SW 1271 (cell line): Measurements from ENCODE around the gene SUFU.
A peak's percentile ranks its signal among the peaks of the same experiment; 100 is the strongest.

Experiments used
- DNase-seq, 2 experiments: peaks; one replicate each; lab custom pipeline; 2025; lab: John Stamatoyannopoulos, UW

Gene SUFU

DNA sequence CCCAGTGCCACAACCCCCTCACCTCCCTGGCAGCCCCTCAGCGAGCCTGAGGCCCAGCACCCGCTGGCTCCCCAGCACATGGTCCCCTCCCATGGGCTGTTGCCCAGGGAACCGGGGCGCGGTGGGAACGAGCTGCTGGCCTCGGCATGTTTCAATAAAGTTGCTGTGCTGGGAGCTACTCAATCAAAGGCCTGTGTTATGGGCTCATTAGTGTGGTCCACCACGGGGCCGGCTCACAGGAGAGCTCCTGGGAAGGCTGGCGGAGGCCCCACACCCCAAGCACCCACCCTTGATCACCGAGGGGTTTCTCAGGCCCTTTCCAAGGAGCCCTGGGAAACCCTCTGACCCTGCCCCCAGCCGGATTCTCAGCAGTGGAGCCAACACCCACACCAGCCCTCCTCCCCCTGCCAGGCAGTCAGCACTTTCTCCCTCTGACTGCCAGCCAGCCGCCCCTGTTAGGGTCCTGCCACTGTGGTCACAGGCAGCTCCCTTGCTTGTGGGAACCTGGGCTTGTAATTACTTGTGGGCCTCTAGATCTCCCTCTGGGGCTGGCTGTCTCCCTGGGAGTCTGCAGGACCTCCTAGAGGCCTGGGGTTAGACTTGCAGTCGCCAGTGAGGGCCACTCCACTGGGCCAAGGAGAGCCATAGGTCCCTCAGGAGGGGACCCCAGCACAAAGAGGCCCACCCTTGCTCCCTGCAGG lies 115.7 kb downstream of the SUFU start:
- DNase-seq, result no peak

DNA sequence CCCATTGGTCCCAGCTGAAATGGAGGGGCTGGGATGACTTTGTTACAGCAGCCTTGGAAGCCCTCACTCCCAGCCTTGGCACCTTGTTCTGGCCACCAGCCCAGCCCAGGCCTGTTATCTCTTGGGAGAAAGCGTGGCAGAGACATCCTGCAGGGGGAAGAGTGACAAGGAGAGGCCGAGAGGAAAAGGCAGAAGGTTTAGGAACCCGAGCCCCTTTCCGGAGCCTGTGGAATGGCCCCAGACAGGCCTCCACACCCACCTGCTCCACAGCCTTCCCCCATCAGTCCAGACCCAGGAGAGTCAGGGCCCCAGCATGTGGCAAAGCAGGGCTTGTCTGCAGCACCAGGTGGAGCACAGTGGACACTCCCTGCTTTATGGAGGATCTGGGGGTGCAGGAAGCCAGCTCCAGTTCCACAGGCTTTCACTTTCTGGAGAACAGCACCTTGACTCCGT lies 116.4 kb downstream of the SUFU start:
- no peak for DNase-seq

DNA sequence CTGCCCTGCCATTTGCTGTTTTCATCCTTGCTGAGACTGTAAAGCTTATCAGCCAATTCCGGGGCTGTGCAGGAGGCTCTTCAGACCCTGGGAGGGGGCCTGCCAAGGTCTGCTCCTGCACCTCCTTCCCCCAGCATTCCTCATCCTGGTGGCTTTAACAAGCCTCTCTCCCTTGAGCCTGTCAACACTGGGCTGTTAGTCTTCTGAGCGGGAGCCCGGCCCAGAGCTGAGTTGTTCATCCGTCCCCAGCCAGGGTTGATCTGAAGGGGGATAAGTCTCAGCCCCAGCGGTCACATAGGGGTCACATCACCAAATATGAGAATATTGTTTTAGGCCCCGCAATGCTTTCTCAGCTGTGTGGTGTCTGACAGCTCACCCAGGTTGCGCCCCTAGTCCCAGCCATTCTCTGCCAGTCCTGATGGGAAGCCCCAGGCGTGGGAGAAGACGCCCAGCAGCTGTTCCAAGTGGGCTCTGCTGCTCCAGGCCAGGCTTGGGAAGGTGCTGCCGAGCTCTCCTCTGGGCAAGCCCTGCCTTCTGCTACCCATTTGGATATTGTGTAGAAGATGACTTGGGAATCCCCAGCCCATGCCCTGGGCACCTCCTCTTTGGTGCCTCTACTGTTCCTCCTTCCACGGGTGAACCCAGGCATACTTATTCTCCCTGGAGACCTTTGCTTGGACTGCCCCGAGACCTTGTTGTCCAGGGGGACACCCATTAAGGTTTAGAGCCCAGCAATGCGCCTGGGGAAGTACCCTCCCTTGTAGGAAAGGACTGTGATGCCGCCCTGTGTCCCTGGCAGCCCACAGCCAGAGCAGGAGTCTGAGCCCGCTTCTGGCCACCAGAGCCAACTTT lies 117.0 kb downstream of the SUFU start:
- DNase-seq, result no peak

DNA sequence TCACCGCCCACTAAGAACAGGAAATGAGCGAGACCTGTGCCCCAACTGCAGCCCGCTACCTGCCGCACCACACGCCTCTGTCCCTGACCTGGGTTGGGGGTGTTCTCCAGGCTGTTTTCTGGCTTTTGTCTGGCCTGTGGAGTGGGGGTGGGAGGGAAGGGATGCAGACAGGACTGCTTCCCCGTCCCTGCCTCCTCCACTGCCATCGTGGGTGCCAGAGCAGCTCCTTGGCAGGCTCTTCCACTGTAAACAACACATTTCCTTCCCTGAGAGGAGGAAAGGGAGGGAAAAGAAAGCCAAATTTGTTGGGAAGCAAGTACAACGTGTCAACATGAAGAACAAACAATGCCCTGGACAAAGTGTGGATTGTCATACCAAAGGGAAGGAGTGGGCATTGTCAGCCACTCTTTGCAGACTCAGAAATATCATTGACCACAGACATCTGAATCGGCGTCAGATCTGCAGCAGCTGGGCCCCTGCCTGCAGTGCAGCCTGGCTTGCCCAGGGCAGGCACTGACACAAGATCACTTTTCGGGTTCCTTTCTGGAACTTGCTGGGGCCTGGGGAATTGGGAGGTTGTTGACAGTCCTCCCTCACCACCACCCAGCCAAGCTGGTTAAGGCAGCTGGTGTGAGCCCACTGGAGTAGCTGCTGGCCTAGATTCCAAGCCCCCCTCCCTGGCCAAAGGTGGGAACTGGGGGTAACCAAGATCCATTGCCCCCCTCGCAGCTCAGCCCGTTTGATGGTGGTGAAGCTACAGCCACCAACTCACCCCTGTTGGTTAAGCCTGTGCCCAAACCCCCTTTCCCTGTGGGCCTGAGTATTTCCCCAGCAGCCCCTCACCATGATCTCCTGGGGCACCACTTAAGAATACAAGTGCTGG lies 117.9 kb downstream of the SUFU start:
- DNase-seq, result no peak

DNA sequence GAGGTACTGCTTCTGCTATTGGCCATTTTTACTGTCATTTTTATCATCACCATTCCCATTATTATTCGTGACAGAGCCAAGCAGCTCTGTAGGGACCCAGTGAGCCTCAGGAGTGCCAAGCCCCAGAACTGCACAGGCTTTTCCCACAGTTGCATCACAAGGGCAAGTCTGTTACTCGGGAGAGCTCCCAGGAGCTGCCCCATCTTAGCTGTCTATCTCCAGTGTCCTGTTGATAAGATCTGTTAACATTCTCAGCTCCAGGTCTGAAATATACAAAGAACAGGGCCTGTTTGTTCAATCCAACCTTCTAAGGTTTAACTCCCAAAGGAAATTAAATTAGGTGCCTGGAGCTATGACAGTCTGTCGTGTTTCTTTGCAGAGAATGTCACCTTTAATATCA lies 120.3 kb downstream of the SUFU start:
- DNase-seq, result no peak

DNA sequence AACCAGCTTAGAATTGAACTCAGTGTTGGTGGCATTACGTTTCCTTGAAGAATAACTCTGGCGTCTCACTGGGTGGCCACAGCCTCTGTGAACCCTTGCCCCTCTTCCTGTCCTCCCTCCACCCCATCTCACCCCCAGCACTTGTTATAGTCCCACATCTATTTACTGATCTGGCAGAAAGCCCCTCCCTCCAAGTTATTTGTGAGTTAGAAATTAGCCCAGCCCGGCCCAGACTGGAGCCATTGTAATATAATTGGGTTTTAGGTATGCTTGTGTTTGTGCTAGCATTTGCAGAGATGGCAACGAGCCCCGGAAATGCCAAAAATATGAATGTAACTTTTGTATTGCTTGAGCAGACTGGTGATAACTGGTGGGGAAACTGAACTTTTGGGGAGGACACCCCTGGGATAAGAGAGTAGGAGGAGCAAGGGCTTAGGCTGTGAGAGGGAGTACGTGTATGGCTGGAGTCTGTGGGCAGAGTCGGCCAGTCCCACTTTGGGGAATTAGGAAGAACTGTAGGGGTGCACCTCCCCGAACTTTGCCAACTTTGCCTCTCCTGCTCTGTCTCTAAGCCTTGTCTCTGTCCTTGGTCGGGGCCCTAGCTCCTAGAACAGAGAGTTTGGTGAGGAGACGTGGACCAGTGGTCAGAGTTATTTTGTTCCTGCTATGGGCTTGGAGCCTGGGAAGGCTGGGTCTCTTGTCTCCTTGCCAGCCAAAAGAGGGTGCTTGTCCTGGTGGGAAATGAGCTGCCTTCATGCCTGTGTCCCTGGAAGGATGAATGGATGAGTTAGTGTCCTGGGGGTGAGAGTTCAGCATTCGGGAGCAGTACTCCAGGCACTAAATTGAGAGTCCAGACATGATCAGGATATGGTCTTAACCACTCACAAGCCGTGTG lies 121.2 kb downstream of the SUFU start:
- no peak for DNase-seq

DNA sequence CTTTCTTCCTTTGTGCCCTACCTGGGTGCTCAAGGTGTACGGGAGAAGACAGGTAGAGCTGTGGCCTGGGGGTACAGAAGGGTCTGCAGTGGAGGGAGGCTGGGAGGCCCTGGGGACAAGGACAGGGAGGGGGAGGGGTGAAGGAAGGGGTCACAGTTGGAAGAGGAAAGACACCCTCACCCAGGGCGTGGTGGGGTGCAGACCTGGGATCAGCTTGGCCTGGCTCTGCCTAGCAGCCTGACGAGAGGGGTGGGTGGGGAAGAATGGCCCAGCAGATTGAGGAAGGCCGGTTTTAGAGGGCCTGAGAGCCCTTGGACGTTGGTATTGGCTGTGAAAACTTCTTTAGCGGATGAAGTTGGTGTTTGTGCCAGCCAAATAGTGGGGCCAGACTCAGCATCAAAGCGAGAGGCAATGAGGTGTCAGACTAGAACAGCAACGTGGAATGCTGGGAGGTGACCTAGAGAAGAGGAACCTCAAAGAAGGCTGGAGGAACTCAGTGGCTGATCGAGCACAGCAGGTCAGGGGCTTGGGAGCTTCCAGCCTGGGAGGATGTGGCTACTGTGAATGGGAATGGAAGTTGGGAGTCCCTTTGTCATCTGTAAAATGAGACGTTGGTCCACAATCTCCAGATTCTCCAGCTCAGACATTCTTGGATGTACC lies 122.4 kb downstream of the SUFU start:
- no peak for DNase-seq

DNA sequence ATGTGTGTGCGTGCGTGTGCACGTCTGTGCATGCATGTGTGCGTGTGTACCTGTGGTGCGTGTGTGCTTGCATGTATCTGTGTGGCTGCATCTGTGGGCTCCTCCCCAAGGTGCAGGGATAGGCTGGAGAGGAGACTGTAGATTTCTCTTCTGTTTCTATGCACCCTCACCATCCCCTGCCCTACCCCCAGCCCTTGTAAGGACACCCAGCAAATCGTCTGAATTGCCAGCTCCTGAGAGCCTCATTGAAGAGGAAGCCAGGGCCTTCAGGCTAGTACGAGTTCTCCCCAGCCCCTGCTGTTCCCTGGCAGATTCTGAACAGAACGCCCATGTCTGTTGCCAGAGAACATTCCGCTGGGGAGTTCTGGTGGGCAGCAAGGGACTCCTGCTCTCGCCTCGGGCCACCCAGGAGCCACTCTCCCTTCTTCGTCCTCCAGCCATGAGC lies 123.5 kb downstream of the SUFU start:
- DNase-seq, result no peak

DNA sequence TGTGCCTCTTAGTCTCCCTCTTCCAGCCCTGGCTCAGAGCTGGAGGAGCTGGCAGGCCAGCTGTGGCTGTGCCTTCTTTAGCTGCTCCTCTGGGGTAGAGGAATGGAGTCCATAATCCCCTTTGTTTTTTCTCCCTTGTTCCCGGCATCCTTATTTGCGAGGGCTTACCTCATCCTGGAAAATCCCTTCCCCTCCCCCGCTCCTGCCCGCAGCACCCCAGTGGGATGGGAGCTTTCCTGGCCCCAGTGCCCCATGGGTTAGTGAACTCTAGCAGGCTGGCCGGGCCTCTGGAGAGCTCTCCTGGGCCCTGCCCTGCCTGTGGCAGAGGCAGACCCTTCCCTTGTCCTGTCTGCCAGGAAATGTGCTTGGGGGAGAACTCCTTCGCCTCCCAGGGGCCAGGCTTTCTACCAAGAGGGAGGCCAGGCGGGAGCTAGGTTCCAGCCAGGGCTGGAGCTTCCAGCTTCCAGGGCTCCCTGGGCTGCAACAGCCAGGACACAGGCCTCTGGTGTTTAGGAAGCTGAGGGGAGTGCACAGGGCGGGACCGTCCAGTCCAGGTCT lies 124.0 kb downstream of the SUFU start:
- no peak for DNase-seq

DNA sequence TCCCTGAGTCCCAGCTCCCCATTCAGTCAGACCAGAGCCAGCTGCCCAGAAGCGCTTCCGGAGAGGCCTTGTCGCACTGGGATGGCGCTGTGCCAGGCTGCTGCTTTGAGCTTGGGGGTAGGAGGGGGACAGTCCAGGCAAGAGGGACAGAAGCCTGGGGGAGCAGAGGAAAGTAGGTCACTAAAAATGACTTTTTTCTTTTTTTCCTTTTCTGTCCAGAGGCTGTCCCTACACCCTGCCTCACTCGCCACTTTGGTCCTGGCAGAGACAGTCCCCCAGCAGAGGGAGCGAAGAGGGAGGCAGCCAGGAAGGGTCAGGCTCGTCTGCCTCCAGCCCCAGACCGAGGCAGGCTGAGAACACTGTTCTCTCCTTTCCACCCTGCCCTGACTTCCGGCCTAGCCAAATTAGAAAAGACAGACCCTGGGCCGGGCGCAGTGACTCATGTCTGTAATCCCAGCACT lies 124.7 kb downstream of the SUFU start:
- DNase-seq, result no peak

DNA sequence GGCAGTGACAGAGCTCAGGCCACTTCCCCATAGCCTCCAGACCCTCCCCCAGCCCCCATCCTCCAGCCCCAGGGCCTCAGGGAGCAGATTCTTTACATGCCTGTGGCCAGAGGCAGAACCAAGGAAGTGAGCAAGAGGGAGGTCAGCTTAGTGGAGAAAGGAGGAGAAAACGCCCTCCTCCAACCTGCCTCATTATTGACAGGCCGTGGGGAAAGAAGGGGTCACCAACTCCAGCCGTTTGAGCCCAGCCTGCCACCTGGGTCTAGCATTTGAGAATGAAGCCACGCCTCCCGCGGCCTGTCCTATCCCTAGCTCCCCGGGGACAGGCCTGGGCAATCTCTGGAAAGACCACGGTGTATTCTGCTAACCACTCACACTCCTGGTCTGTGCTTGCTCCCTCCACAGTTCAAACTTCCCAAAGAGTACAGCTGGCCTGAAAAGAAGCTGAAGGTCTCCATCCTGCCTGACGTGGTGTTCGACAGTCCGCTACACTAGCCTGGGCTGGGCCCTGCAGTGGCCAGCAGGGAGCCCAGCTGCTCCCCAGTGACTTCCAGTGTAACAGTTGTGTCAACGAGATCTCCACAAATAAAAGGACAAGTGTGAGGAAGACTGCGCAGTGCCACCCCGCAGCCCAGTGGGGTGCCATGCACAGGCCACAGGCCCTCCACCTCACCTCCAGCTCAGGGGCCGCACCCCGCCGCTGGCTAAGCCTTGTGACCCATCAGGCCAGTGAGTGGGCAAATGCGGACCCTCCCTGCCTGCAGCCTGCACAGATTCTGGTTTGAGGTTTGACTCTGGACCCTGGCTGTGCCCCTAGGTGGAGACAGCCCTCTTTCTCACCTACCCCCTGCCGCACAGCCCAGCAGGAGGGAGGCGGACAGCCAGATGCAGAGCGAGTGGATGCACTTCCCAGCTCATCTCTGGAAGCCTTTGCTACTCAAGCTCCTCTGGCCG lies 126.2 kb downstream of the SUFU start:
- DNase-seq, result peak; percentile 63 to 80

DNA sequence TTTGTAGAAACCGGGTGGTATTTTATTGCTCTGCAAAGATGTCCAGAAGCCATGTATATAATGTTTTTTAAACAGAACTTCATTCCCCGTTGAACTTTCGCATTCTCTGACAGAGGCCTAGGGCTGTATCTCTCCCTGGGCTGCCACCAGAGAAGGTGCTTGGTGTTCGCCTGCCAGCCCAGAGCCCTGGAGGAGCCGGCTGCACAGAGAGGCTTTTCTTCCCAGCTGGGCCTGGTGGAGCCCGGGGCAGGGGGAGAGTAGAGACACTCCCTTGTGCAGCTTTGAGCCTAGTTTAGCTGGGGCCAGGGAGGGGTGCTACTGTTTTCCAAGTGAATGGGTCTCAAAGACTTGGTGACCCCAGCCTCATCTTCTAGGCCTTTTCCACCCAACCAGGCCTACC lies 126.9 kb downstream of the SUFU start:
- DNase-seq, result no peak

DNA sequence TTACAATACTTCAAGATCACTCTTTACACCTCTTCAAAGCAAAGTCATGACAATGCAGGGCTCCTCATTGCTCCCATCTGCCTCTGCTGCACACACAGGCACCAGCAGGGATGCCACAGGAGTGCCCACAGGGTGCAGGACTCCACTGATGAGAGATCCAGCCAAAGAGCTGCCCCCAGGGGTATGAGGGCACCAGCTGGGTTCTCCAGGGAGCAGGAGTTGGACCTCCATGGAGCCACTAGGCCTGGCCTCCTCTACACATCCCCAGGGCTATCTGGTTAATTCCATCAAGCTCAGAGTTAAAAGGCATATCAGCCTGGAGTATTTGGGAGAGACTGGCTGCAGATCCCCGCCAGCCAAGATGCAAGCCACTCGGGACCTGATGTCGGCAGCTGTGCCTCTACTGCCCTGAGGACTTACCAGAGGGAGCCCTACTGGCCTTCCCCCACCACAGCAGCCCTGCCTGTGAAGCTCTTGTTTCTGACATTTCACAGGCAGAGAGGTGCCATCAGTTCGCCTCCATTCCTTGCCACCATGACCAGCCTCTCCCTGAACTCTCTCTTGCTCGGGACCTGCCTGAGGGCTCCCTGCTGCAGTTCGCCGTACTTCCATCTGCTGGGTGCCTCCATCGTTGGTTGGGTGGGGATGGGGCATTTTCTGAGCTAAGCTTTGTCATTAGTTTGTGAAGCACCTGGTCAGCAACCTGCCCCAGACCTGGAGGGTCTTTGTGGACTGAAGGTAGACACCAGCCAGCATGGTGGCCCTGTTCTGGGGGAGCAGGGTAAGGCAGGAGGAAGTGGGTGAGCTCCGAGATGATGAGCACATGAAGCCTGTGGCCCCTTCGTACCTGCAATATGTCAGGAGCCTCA lies 128.0 kb downstream of the SUFU start:
- DNase-seq, result no peak

DNA sequence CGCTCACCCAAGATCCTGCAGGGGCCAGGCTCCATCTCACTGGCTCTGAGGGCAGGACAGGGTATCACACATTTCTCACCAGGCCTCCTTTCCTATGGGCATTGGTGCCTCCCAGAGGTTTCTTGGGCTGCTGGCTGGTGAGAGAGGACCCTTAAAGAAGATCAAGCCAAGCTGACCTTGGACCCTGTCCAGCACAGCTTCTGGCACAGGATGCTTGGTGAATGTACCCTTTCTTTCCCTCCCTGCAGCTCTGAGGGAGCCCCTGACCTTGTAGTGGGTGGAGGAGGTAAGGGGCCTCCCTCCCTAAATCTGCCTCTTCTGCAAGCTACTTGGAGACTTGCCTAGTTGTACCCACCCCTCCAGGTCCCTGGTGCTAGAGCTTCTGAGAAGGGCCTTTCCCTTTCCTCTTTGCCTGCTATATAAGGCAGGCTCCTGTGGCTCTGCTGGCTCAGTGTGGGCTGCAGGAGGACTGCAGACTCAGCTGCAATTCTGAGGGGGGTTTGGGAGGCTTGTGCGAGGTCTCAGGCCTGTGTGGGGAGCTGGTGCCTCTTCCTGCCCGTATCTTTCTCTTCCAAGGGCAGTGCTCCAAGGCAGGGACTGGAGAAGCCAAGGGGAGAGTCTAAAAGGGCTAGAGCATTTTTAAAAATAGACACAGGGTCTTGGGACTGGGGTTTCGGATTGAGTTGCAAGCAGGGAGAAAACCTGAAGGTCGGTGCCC lies 128.8 kb downstream of the SUFU start:
- DNase-seq, result no peak

DNA sequence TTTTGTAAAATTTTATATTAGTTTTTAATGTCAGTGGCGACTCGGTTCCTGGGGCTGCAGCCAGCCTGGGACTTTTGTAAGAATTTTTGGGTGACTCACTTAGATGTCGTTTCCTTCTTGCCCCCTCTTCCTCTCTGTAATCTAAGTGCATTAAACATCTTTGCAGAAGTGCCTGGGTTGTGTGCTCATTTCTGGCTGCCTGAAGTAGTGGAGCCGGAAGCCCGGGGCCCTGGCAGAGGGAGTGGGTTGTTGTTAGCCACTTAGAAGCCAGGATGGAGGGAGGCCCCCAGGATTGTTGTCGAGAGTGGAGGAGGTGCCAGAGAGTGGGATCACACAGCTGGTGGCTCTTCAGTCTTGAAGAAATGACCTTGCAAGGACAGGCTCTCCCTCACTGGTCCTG lies 129.5 kb downstream of the SUFU start:
- no peak for DNase-seq

DNA sequence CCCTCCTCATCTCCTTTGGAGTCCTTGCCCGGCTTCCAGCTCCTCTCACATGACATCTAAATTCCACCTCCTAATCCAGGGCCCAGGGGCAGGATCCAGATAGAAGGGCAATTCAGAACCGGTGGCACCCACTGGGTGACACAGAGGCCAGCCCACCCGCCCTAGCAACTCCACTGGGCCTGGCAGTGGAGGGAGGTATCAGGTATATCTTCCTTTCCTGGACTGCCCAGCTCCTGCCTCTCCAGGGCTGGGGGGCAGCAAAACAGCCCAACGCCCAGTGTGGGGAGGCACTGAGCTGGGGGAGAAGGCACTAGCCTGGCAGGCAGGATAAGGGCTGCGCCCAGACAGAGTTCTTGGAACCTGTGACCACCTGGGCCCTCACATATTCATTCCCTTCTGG lies 130.1 kb downstream of the SUFU start:
- no peak for DNase-seq

DNA sequence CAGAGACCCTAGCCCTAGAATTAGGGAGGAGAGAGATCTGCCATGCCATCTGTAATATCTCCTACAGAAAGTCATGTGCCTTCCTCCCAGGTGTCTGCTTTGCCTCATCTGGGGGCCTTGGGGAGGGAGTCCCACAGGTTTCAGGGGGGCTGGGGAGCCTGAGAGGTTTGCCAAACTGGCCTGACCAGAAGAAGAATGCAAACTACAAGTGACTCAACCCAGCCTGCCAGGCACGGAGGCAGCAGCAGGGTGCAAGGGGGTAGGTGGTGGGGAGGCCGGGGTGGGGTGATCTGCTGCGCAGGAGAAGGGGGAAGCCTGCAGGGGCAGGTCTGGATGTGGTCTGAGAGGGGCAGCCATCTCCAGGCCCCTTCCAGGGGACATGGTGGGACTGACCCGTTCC lies 130.9 kb downstream of the SUFU start:
- no peak for DNase-seq

DNA sequence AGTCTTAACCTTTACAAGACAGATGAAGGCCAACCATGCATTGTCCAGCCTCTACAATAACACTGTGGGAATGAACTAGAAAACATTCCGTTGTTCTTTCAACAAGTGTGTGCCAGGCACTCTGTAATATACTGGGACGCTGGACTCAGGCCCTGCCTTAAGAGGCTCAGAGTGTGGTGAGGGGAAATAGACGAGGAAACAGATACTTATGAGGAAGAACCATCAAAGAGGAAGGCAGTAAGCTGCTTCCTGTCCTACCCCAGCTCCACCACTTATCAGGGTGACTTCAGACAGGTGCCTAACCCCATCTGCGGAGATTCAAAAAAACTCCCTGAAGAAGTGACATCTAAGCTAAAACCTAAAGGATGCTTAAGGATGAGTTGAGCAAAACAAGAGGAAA lies 131.6 kb downstream of the SUFU start:
- no peak for DNase-seq
